Karpas-422 (cell line): Measurements from ENCODE around the gene CANT1. TPM values are rescaled to one million over a fixed set of nuclear protein-coding genes. Genes with fewer than 3 reads are reported as not detected.

ENCODE experiments used
- DNase-seq: peaks from one replicate; pipeline ENCODE4 v3.0.0-alpha.2; 2015
- H2AFZ ChIP-seq: fragments of 200-600 bp; sonication (generic); 2 replicates; pipeline ENCODE4 v1.6.1; 2014; ENCODE audit warnings: antibody characterized with exemption, low read length, mixed read lengths
- H3K27ac ChIP-seq: fragments of 200-600 bp; sonication (generic); 2 replicates; pipeline ENCODE4 v1.5.1; 2014; ENCODE audit warnings: mild to moderate bottlenecking, low read length, moderate library complexity
- H3K27me3 ChIP-seq: fragments of 200-600 bp; sonication (generic); 2 replicates; pipeline ENCODE4 v1.6.1; 2014; ENCODE audit warnings: low read length, mixed read lengths
- H3K36me3 ChIP-seq: fragments of 200-600 bp; sonication (generic); 2 replicates; pipeline ENCODE4 v1.6.1; 2014; ENCODE audit warnings: low read length, mixed read lengths; ENCODE audit not compliant: insufficient read depth
- H3K4me1 ChIP-seq: fragments of 200-600 bp; sonication (generic); 2 replicates; pipeline ENCODE4 v1.6.1; 2014; ENCODE audit warnings: mild to moderate bottlenecking, low read length, mixed read lengths
- H3K4me2 ChIP-seq: fragments of 200-600 bp; sonication (generic); 2 replicates; pipeline ENCODE4 v1.6.1; 2014; ENCODE audit warnings: low read length, low read depth, mild to moderate bottlenecking; ENCODE audit not compliant: poor library complexity, severe bottlenecking
- H3K4me3 ChIP-seq: fragments of 200-600 bp; sonication (generic); 2 replicates; pipeline ENCODE4 v1.5.1; 2014; ENCODE audit warnings: mild to moderate bottlenecking, antibody characterized with exemption, low read length, mixed read lengths
- H3K79me2 ChIP-seq: fragments of 200-600 bp; sonication (generic); 2 replicates; pipeline ENCODE4 v1.6.1; 2014; ENCODE audit warnings: mild to moderate bottlenecking, low read length, mixed read lengths
- H3K9ac ChIP-seq: fragments of 200-600 bp; sonication (generic); 2 replicates; pipeline ENCODE4 v1.6.0; 2014; ENCODE audit warnings: low read length
- H3K9me2 ChIP-seq: fragments of 200-600 bp; sonication (generic), shearing (Covaris generic); replicated peaks from 2 replicates; pipeline ENCODE4 v1.6.0; 2014; ENCODE audit warnings: mild to moderate bottlenecking, low read length, moderate library complexity; ENCODE audit not compliant: insufficient read depth
- H3K9me3 ChIP-seq: fragments of 300-700, 200-600 bp; sonication (generic); 2 replicates; pipeline ENCODE4 v1.6.1; 2014; ENCODE audit warnings: low read length, mixed read lengths
- H4K20me1 ChIP-seq: fragments of 200-600 bp; sonication (generic); 2 replicates; pipeline ENCODE4 v1.6.1; 2014; ENCODE audit warnings: mild to moderate bottlenecking, antibody characterized with exemption, low read length, low read depth; ENCODE audit not compliant: insufficient read depth
- total RNA-seq: library from RNA; depleted of rRNA; stranded (reverse); fragments of >200 nt; shearing (Covaris generic); gene quantifications from 2 replicates; pipeline ENCODE4 v1.2.3, GENCODE V29; 2014; ENCODE audit warnings: low replicate concordance

The CANT1 gene
- total RNA-seq, 1 experiment from 2014 or later, result 22.7 TPM

DNA sequence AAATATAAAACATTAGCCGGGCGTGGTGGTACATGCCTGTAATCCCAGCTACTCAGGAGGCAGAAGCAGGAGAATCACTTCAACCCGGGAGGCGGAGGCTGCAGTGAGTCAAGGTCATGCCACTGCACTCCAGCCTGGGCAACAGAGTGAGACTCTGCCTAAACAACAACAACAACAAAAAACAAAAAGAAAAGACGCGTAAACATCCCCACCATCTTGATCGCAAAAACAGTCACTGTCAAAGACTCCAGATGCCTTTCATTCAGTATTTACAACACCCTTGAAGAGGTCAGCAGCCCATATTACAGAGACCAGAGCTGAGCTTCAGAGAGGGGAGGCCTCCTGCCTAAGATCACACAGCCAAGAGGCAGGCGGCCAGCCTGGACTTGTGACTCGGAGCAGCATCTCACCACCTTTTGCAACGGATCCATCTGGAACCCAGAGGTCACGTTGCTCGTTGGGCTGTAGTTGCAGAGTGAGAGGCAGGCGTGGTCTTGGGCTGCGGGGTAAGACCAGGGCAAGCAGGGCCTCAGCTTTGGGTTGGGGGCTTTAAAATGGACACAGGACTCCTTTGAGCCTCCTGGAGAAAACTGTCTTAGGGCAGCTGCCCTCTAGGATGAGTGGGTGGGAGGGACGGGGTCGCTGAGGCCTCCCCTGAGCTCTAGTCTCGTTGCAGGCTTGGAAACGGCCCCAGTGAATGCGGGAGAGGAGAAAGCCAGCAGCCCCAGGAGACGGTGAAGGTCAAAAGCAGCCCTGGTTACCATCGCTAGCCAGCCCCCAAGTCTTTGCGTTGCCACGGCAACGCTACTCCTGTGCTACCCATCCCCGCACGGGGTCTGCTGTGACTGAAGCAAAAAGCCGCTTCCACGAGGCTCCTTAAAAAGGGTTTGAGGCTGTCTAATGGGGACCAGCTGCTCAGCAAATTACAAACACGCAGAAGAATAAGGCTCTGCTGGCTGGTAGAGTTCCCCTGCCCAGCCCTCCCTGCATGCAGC lies 55.9 kb downstream of the CANT1 start:
- Histone ChIP-seq H3K36me3 (no peaks in the 10 kb centered on the region), H4K20me1 (no peaks in the 10 kb centered on the region), H3K9ac (no peak overlapping the region)

DNA sequence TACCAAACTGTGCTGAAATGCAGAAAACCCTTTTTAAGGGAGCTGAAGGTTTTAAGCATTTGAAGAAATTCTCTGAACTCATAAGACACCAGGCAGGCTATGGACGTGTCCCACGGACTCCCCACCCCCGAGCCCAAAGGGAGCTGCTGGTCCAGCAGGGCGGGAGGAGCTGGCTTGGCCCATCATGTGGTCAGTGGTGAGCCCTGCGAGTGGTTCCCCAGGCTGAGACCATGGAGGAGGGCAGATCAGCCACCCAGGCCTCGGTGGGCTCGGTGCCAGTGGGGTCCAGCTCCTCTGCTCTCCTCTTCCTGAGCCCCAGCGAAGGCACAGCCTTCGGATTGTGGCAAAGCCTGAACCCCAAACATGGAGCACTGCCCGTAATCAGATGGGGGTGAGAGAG lies 56.9 kb downstream of the CANT1 start:
- H3K36me3 ChIP-seq, result no peaks in the 10 kb centered on the region
- H3K79me2 ChIP-seq, result no peaks in the 10 kb centered on the region
- H3K27me3 ChIP-seq, result no peaks in the 10 kb centered on the region; the same call in 1 of the 2 replicates
- no peak overlapping the region for H3K4me3 ChIP-seq
- no peak overlapping the region for H3K9ac ChIP-seq
- peaks cover 12% of the 10 kb centered on the region for H3K9me3 ChIP-seq
- no peak overlapping the region for H3K27ac ChIP-seq
- H3K4me1 ChIP-seq, result no peaks in the 10 kb centered on the region
- DNase-seq, result no peak
- H2AFZ ChIP-seq, result no peak overlapping the region
- no peaks in the 10 kb centered on the region for H4K20me1 ChIP-seq
- H3K4me2 ChIP-seq, result no peak overlapping the region
- H3K9me2 ChIP-seq, result no peaks in the 10 kb centered on the region

More for the DNA sequence above, 55.9 kb downstream of the CANT1 start:
- no peaks in the 10 kb centered on the region for H3K79me2 ChIP-seq
- no peak overlapping the region for H3K27ac ChIP-seq
- no peak overlapping the region for H2AFZ ChIP-seq
- H3K4me3 ChIP-seq, result no peak overlapping the region
- no peak for DNase-seq
- H3K4me2 ChIP-seq, result no peak overlapping the region
- H3K9me3 ChIP-seq, result peaks cover 12% of the 10 kb centered on the region
- no peaks in the 10 kb centered on the region; the same call in 1 of the 2 replicates for H3K27me3 ChIP-seq
- H3K9me2 ChIP-seq, result no peaks in the 10 kb centered on the region
- H3K4me1 ChIP-seq, result no peaks in the 10 kb centered on the region

DNA sequence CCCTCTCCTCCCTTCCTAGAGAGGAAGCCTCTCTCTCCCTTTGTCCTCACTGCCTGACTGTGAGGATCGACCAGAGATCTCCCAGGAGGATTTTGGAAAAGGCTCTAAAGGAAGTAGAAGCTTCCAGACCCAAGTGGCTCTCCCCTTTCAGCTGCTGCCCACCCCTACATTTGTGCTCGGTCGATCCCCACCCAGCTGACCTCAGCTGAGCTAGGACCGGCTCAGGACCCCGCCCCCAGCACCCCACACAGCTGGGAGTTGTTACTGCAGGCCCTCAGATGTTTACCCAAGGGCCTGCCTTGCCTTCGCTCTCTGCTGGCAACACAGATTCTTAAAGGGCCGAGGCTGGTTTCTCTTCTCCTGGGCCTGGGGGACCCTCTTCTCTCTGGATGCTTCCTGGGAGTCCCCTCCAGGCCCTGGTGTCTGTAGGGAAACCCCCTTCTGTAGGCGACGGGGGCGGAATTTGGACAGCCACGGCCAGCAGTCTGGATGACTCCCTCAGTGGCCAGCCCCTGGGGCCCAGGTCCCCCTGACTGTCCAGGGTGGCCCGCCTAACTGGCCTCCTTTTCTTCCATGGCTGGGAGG lies 57.5 kb downstream of the CANT1 start:
- Histone ChIP-seq H3K79me2 (no peaks in the 10 kb centered on the region), H3K27ac (no peak overlapping the region), H3K36me3 (no peaks in the 10 kb centered on the region), H2AFZ (no peak overlapping the region), H3K27me3 (no peaks in the 10 kb centered on the region; the same call in 1 of the 2 replicates), H3K4me1 (no peaks in the 10 kb centered on the region), H3K4me3 (no peak overlapping the region), H3K9me3 (peaks cover 12% of the 10 kb centered on the region), H4K20me1 (no peaks in the 10 kb centered on the region), H3K9ac (no peak overlapping the region), H3K4me2 (no peak overlapping the region), H3K9me2 (no peaks in the 10 kb centered on the region)
- no peak for DNase-seq

DNA sequence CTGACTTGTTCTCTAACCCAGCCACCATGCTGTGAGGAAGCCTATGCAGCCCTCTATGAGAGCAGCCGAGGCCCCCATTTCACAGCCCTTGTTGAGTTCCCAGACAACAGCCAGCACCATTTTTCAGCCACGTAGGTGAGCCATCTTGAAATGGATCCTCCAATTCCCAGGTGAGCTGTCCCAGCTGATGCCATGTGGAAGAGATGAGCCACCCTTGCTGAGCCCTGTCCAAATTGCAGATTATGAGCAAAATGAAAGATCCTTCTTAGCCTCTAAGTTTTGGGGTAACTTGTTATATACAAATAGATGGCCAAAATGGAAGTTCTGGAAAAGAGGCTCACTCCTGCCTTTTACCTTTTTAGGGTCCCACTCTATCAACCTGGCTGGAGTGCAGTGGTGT lies 58.7 kb downstream of the CANT1 start:
- Histone ChIP-seq H3K4me1 (no peaks in the 10 kb centered on the region), H2AFZ (no peak overlapping the region), H3K9me2 (no peaks in the 10 kb centered on the region), H3K36me3 (no peaks in the 10 kb centered on the region), H3K27ac (no peak overlapping the region), H3K79me2 (no peaks in the 10 kb centered on the region), H3K9me3 (peaks cover 12% of the 10 kb centered on the region), H3K9ac (no peak overlapping the region), H4K20me1 (no peaks in the 10 kb centered on the region), H3K27me3 (no peaks in the 10 kb centered on the region; the same call in 1 of the 2 replicates), H3K4me2 (no peak overlapping the region), H3K4me3 (no peak overlapping the region)
- no peak for DNase-seq

DNA sequence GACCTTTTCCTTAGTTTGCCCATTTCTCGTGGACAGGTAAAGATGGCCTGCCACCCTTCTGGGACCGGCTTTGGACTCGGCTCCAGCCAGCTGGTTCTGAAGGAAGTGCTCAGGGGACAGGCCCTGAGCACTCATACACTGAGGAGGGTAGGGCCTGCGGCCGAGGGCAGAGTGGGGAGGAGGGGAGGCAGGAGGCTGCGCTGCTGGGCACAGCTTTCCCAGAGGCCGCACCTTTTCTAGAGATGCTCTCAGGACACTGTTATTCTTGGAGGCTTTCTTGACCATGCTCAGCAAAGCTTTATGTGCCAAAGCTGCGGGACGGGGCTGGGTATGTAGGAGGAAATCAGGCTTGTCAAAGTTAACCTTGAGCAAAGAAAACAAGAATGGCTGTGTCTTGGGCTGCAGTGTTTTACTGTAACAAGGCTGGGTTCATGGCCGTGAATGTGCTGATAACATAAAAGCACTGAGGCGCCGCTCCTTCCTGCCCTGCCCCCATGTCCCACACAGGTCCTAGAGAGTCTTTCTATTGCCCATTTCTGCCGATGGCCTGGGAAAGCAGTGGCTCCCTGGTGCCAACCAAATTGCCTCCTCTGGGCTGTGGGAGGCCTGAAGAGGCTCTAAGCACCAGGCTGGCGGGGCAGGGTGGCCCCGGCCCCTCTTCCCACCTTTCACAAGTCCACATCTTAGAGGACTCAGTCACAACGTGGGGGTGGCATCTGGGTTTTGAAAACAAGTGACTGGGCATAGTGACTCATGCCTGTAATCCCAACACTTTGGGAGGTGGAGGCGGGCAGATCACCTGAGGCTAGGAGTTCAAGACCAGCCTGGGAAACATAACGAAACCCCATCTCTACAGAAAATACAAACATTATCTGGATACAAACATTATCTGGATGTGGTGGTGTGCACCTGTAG lies 62.1 kb downstream of the CANT1 start:
- H3K27me3 ChIP-seq, result no peaks in the 10 kb centered on the region; the same call in 1 of the 2 replicates
- no peak overlapping the region for H3K4me2 ChIP-seq
- no peaks in the 10 kb centered on the region for H3K4me1 ChIP-seq
- no peaks in the 10 kb centered on the region for H3K9me2 ChIP-seq
- H3K9me3 ChIP-seq, result peaks cover 12% of the 10 kb centered on the region
- H3K4me3 ChIP-seq, result no peak overlapping the region
- no peak overlapping the region for H3K9ac ChIP-seq
- H3K79me2 ChIP-seq, result no peaks in the 10 kb centered on the region
- no peak overlapping the region for H3K27ac ChIP-seq
- H2AFZ ChIP-seq, result no peak overlapping the region
- H4K20me1 ChIP-seq, result no peaks in the 10 kb centered on the region
- no peaks in the 10 kb centered on the region for H3K36me3 ChIP-seq
- no peak for DNase-seq

DNA sequence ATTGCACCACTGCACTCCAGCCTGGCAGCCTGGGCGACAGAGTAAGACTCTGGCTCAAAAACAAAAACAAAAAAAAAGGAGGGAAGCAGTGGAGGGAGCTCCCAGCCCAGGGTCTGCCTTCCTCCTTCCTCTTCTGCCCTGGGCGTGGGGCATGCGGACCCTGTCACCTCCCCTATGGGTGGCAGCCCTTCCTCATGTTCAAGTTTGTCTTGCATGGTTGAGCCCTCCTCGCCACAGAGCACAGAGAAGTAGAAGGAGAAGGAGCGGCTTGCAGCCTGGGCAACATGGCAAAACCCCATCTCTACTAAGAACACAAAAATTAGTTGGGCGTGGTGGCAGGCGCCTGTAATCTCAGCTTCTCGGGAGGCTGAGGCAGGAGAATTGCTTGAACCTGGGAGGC lies 62.9 kb downstream of the CANT1 start:
- Histone ChIP-seq H3K4me2 (no peak overlapping the region), H4K20me1 (no peaks in the 10 kb centered on the region), H3K27ac (no peak overlapping the region), H3K9me2 (no peaks in the 10 kb centered on the region), H3K4me3 (no peak overlapping the region), H3K79me2 (no peaks in the 10 kb centered on the region), H3K27me3 (no peaks in the 10 kb centered on the region; the same call in 1 of the 2 replicates), H3K9me3 (peaks cover 12% of the 10 kb centered on the region), H2AFZ (no peak overlapping the region), H3K36me3 (no peaks in the 10 kb centered on the region), H3K9ac (no peak overlapping the region), H3K4me1 (no peaks in the 10 kb centered on the region)
- DNase-seq, result no peak

DNA sequence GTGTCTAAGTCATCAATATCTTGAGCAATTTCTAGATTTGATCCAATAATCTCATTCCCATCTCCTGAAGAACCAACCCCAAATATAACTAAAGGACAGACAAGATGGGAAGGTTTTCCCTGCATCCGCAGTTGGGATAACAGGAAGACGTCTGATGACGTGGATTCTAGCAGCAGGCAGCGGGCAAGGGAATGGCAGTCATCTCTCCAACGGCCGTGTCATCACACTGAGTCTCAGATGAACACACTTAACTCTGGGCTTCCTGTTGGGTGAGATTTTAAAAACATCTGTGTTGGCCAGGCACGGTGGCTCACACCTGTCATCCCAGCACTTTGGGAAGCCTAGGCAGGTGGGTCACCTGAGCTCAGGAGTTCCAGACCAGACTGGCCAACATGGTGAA lies 63.4 kb downstream of the CANT1 start:
- Histone ChIP-seq H3K9me2 (no peaks in the 10 kb centered on the region), H3K36me3 (no peaks in the 10 kb centered on the region), H3K4me3 (no peak overlapping the region), H3K27me3 (no peaks in the 10 kb centered on the region; the same call in 1 of the 2 replicates), H2AFZ (no peak overlapping the region), H3K9ac (no peak overlapping the region), H4K20me1 (no peaks in the 10 kb centered on the region), H3K79me2 (no peaks in the 10 kb centered on the region), H3K4me1 (no peaks in the 10 kb centered on the region), H3K27ac (no peak overlapping the region), H3K9me3 (peaks cover 8% of the 10 kb centered on the region), H3K4me2 (no peak overlapping the region)
- no peak for DNase-seq
